HTERT RPE-1 (cell line): ENCODE measurements around the gene PIPOX.

ENCODE experiments used
- in situ Hi-C: fragments of 300-500 bp; cut with MboI; formaldehyde crosslinking; loops from 4 replicates; pipeline ENCODE4 v1.14.3; 2020; ENCODE audit warnings: low sequenced_read_pairs

PIPOX gene, protein sequence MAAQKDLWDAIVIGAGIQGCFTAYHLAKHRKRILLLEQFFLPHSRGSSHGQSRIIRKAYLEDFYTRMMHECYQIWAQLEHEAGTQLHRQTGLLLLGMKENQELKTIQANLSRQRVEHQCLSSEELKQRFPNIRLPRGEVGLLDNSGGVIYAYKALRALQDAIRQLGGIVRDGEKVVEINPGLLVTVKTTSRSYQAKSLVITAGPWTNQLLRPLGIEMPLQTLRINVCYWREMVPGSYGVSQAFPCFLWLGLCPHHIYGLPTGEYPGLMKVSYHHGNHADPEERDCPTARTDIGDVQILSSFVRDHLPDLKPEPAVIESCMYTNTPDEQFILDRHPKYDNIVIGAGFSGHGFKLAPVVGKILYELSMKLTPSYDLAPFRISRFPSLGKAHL

GRCh38 chr17:29042679-29043538 is at the start of gene PIPOX:
Gene PIPOX (plus strand): TSS chr17:29043141. CDS start chr17:29043226, 85 bp downstream.
- in situ Hi-C loops: no loop called here

DNA sequence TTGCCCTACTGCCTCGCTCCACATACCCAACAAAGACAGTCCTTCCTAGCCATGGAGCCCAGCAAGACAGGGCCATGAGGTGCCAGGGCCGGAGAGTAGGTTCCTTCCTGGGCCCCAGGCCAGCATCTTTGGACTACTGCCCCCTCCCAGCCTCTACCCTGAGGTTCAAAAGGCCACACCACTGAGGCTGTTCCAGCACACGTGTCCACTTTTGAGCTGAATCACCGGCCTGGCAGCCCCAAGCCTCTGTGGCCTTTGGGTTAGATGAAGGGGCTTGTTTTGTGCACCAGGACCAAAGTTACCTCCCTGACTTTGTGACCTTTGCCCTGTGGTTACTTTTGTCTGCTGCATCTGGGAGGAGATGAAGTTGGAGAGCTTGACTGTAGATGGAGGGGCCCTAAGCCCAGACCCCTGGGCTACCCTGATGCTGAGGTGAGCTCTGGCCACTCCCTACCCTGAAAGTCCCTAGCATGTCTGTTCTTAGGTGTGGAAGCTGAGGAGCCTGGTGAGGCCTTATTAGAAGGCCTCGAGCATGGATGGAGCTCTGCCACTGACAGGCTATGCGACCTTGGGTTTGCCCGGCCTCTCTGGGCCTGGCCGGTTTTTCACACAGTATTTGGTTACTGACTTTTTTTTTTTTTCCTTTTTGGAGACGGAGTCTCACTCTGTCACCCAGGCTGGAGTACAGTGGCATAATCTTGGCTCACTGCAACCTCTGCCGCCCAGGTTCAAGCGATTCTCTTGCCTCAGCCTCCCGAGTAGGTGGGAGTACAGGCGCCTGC is 49.1 kb upstream of the PIPOX start:
- in situ Hi-C loops: no loop called here

DNA sequence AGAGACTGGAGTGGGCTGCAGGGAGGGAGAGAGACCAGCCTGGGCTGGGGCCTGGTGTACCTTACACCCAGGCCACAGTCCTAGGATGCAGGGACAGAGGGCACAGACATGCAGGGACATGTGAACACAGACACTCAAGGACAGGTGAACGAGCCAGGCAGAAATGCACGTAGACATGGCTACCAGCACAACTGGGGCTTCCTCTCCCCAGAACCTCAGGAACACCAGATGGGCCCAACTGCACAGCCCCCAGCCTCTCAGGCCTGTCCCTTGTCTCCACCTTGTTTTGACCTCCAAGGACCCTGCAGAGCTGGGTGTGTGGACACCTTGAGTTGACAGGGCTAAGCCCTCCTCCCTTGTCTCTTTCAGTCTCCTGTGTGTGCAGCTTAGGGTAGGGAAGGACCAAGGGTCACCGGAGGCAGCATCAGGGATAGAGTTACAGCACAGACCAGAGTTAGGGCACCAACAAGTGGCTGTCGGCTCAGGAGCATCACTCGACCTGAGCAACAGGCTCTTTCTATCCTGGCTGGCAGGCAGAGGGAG is 46.3 kb upstream of the PIPOX start:
- in situ Hi-C loops: no loop called here

- in situ Hi-C loops: no loop called here
These were observed 45.1 kb upstream of the PIPOX start for GRCh38 chr17:28997806-28998205.

DNA sequence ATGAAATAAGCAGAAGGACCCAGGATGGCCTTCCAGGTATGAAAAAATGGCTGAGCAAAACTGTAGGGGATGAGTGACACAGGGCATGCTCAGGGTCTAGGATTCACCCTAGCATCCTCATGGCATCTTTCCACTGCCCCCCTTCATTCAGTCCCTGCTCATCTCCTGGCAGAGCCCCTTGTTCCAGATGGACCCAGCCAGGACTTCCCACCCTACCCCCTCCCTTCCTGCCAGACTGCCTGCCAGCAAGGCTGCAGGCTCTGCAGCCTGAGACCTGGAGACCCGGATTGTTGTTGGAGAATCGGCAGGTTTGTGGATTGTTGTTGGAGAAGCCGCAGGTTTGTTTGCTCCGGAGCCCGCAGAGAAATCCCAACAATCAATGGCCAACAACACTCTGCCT is 43.7 kb upstream of the PIPOX start:
- in situ Hi-C loops: no loop called here

GRCh38 chr17:29000973-29001372 is 42.0 kb upstream of the PIPOX start:
- in situ Hi-C loops: no loop called here

- in situ Hi-C loops: no loop called here
These were observed 40.1 kb upstream of the PIPOX start for GRCh38 chr17:29002811-29003210.

DNA sequence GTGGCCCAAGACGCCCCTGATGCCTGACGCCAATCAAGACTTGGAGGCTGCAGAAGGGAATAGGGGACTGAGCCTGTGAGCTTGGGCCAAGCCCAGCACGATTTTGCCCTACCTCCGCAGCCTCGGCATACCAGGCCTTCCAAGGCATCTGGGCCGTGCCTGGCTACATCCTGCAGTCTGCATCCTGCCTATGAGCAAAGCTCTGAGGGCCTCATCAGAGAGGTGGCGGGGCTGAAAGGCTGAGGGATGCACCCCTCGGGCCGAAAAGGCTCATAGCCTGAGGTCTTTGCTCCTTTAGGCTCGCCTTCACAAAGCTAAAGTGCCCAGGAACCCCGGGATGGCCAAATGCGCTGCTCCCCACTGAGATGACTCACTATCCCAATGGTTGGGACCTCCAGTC is 39.7 kb upstream of the PIPOX start:
- in situ Hi-C loops: no loop called here

DNA sequence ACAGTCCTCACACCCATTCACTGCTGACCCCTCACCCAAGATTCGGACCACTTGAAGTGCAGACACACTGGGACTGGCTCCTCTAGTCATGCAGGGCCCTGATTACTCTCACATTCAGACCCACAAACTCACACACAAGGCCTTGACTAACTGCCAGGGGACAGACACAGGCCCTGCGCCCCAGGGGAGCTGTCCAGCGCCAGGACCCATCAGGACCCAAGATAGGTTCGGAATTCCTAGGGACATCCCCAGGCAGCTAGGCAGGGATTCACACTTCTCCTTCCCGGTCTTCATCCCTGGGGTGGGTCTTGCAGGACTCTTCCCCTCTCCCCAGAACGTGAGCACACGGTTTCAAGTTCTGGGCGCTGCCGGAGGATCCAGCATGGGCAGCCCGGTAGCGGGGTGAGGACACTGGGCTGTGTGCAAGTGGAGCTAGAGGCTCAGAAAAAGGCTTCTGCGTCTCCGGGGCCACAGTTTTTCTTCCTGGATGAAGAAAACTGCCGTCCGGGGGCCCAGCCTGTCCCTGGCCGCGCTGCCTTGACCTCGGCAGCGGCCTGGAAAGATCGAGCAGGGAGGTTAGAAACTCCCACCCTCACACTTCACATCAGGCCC is 38.8 kb upstream of the PIPOX start:
- in situ Hi-C loops: no loop called here

DNA sequence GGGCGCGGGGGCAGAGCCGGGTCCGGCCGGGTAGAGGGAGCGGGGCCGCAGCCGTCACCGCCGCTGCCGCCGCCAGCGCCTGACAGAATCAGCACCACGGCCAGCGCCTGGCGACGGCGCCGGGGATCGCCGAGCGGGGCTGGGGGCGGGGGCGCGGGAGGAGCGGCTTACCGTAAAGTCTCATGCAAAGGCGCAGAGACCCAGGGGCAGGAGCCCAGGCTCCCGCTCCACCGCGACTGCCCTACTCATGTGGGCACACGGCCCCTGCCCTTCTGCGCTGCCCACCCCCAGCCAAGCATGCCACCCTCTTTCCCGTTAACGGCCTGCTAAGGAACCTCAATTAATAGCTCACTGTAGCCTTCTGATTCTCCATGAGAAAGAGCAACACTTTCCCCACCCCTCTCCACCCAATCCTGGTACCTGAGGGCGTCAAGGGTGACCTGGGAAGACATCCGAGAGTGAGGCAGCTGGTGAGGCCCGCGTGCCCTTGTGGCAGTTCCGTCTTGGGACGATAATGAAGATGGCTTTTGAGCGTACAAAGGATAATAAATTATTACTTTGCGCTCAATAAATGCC is 36.9 kb upstream of the PIPOX start, which contains the start of gene SEZ6:
Gene SEZ6, minus strand, starts transcription at position 98 of the 576 bp plus-strand sequence. CDS start 164 bp downstream, outside the sequence.
- in situ Hi-C loops: no loop called here

GRCh38 chr17:29007456-29007855 is 35.5 kb upstream of the PIPOX start:
- in situ Hi-C loops: no loop called here

- in situ Hi-C loops: no loop called here
These were observed 35.0 kb upstream of the PIPOX start for GRCh38 chr17:29007860-29008455.

- in situ Hi-C loops: no loop called here
These were observed 34.4 kb upstream of the PIPOX start for GRCh38 chr17:29008591-29008990.

GRCh38 chr17:29010129-29010528 is 32.8 kb upstream of the PIPOX start:
- in situ Hi-C loops: no loop called here

- in situ Hi-C loops: no loop called here
These were observed 32.4 kb upstream of the PIPOX start for GRCh38 chr17:29010586-29010985.

DNA sequence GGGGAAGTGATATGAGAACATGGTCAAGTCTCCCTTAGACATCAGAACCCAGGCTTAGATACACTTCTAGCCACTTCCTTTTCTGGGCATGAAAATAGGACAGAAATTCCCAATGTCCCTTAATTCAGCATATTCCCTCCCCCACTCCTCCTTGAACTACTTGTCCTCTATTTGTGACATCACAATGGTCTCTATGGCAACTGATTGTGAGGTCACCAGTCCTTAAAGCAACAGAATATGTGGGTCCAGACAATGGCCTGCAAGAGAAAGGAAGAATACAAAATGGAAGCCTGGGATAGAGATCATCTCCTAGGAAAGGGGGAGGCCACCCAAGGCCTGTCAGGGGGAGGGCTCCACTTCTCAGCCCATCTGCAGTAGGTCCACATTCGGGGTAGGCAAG is 30.4 kb upstream of the PIPOX start:
- in situ Hi-C loops: no loop called here

- in situ Hi-C loops: no loop called here
These were observed 28.2 kb upstream of the PIPOX start for GRCh38 chr17:29014716-29015115.

GRCh38 chr17:29016345-29017210 is 26.4 kb upstream of the PIPOX start:
- in situ Hi-C loops: no loop called here
